ENCODE data around the gene AVL9.
"Not testable (repeated sequence)": the region's sequence is repeated elsewhere in the genome, so short reads cannot be mapped to it uniquely, and the experiment has no call there.

Gene AVL9

GRCh38 chr7:32574626-32575025, 79.3 kb downstream of the AVL9 start:
- no peak for TF ChIP-seq POLR2A (IDR thresholded peaks at IDR 0.05; ENCODE audit: low read depth, low read length)
- FAIRE-seq = no peak
- DNase-seq (ENCODE audit: insufficient read length, low spot score) = no peak

GRCh38 chr7:32577421-32577820, 82.1 kb downstream of the AVL9 start:
- TF ChIP-seq POLR2A (IDR thresholded peaks at IDR 0.05; ENCODE audit: low read depth, low read length) = no peak
- no peak for FAIRE-seq
- DNase-seq (ENCODE audit: insufficient read length, low spot score) = no peak

DNA sequence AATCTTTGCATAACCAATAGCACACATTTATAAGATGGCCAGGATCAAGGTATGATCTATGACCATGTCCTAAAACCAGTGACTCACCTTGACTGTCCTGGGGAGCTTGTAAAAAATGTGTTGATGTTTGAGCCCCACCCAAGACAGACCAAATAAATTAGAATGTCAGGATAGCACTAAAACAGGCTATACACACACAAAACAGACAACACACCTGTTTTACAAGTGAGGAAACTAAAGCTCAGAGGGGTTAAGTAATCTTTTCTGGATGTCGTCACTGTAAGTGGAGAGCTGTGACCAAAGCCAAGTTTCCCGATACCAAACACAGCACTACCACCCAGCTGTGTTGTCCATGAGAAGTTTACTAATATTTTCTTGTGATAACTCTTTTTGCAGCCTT, 84.5 kb downstream of the AVL9 start:
- FAIRE-seq (peak; percentile 15), DNase-seq (ENCODE audit: insufficient read length, low spot score) (no peak)
- TF ChIP-seq POLR2A (IDR thresholded peaks at IDR 0.05; ENCODE audit: low read depth, low read length) = no peak

DNA sequence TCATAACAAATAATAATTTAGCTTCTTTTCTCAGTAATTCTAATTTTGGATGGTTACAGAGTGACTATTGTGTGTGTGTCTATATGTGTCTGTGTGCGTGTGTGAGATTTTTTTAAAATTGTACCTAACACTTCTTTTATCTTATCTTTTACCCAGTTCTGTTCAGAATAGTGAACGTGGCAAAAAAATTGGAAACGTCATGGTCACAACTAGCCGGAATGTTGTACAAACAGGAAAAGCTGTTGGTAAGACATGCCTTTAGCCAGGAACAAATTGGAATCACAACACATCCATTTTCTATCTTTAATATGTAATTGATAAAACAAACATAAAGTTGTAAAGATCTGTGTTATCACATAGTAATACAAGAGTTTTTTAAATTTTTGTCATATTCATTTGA, 85.4 kb downstream of the AVL9 start:
- FAIRE-seq (no peak), DNase-seq (ENCODE audit: insufficient read length, low spot score) (no peak)
- no peak for TF ChIP-seq POLR2A (IDR thresholded peaks at IDR 0.05; ENCODE audit: low read depth, low read length)

DNA sequence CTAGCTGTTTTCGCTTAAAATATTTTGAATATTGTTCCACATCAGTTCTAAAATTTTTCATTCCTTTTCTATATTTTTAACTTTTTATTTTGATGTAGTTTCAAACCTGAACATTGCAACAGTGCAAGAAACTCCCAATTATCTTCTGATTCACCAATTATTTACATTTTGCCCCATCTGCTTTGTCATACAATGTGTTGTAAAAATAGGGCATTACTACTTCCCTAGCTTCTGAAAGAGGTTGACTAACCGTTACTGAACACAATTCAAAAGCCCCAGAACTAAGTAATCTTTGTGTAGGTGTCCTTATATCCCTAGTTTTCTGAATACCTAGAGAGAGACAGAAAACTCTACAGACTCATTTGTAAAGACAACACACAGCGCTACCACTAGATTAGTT, 86.7 kb downstream of the AVL9 start:
- FAIRE-seq (no peak), DNase-seq (ENCODE audit: insufficient read length, low spot score) (no peak)
- TF ChIP-seq POLR2A (IDR thresholded peaks at IDR 0.05; ENCODE audit: low read depth, low read length) = no peak

DNA sequence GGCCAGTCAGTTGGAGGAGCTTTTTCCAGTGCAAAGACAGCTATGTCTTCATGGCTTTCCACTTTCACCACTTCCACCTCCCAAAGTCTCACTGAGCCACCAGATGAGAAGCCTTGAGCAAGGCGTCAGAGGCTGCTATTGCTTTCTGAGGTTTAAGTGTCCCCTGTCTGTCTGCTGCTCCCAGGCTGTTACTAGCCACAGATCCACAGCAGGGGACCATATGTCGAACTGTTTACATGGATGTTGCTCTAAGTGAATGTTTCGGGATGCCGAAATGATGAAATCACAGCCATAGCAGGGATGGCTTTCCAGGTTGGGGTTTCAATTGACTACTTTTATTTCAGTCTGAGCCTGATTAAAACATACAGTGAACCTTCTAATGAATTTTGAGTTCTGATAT, 88.5 kb downstream of the AVL9 start:
- DNase-seq (ENCODE audit: insufficient read length, low spot score) (no peak), FAIRE-seq (no peak)
- no peak for TF ChIP-seq POLR2A (IDR thresholded peaks at IDR 0.05; ENCODE audit: low read depth, low read length)

- peak; percentile 67 for DNase-seq (ENCODE audit: insufficient read length, low spot score)
- peak; percentile 91 for FAIRE-seq
- no peak for TF ChIP-seq POLR2A (IDR thresholded peaks at IDR 0.05; ENCODE audit: low read depth, low read length)
These were observed 91.3 kb downstream of the AVL9 start for GRCh38 chr7:32586291-32587221.

DNA sequence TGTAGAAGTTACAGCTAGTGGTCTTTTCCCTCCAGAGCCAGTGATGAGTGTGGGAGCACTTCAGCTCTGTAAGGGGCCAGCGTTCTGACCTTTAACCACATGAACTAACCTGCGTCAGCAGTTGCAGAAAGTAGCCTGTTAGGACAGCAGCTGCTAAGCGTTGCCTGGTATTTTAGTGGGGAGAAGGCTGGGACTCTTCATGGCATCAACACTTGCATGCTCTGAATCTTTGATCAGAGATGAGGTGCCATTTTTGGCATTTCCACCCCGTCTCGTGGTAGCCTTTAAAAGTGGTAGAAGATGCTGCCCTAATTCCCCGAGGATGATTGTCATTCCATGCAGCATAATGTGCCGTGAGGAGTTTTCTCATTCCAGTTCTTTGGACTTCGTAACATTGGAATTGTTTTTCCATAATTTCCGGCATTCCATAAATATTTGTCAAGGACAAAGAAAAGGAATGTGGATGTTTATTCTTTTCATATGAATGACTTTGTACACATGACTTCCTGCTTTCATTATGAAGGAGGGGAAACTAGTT, 92.2 kb downstream of the AVL9 start:
- peak; percentile 27 for DNase-seq (ENCODE audit: insufficient read length, low spot score)

GRCh38 chr7:32588657-32589056, 93.4 kb downstream of the AVL9 start:
- DNase-seq (ENCODE audit: insufficient read length, low spot score) (peak; percentile 69), FAIRE-seq (peak; percentile 58)
- no peak for TF ChIP-seq POLR2A (IDR thresholded peaks at IDR 0.05; ENCODE audit: low read depth, low read length)

More for the DNA sequence above, 92.2 kb downstream of the AVL9 start:
- peak; percentile 45 for FAIRE-seq
- no peak for TF ChIP-seq POLR2A (IDR thresholded peaks at IDR 0.05; ENCODE audit: low read depth, low read length)

DNA sequence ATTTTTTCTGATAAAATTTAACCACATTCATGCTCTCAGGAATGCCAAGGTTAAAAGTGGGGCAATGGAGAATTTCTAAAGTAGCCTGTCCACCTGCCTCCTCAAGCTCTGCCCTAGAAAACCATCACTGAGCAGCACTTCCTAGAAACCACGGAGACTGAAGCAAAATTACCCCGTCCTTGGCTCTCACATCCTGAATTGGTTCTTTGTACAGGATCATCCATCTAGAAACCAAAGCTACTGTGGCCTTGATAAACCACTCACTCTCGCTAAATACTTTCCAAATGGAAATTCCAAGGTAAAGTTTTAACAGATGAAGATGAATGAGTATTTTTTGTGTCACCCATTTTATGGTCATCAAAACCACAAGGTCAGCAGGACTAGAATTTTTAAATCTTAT, 96.6 kb downstream of the AVL9 start:
- FAIRE-seq = no peak
- no peak for TF ChIP-seq POLR2A (IDR thresholded peaks at IDR 0.05; ENCODE audit: low read depth, low read length)
- DNase-seq (ENCODE audit: insufficient read length, low spot score) = no peak

DNA sequence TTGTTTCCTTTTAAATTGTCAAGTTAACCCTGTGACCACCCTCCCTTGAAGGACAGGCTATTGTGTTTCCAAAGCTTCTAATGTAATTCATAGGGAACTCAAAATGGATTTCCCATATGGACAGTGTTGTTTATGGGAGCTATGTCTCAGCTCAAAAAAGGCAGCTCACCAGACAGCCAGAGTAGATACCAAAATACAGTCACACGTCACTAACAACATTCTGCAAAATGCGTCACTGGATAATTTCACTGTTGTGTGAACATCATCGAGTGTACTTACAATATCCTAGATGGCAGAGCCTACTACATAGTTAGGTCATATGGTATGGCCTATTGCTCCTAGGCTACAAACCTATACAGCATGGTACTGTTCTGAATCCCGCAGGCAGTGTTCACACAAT, 97.4 kb downstream of the AVL9 start:
- DNase-seq (ENCODE audit: insufficient read length, low spot score) = no peak
- no peak for FAIRE-seq
- no peak for TF ChIP-seq POLR2A (IDR thresholded peaks at IDR 0.05; ENCODE audit: low read depth, low read length)

DNA sequence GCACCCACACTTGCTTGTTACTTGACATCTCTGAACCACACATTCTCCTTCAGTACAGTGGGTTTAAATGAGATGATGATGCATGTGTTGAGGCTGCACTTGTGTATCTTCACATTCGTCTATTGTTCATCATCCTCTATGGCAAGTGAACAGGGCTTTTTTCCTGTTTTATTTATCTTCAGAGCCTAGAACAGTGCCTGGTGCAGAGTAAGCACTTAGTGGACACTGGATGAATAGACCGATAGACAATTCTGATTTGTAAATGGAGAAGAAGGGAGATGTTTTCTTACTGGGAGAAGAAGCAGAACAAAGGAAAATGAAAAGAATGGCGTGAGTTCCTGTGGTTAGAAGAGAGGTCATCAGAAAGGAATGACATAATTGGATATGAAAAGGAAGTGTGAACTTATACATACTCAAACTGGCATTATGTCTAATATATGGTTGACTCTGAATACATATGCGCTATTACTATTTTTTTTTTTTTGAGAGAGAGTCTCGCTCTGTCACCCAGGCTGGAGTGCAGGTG, 99.7 kb downstream of the AVL9 start:
- FAIRE-seq = no peak
- no peak for TF ChIP-seq POLR2A (IDR thresholded peaks at IDR 0.05; ENCODE audit: low read depth, low read length)
- no peak for DNase-seq (ENCODE audit: insufficient read length, low spot score)

DNA sequence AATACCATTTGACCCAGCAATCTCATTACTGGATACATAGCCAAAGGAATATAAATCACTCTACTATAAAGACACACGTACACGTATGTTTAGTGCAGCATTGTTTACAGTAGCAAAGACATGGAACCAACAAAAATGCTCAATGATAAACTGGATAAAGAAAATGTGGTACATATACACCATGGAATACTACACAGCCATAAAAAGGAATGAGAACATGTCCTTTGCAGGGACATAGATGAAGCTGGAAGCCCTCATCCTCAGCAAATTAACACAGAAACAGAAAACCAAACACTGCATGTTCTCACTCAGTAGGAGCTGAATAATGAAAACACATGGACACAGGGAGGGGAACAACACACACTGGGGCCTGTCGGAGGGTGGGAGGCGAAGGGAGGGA, 105.9 kb downstream of the AVL9 start:
- not testable (repeated sequence) for FAIRE-seq; DNase-seq (ENCODE audit: insufficient read length, low spot score)

DNA sequence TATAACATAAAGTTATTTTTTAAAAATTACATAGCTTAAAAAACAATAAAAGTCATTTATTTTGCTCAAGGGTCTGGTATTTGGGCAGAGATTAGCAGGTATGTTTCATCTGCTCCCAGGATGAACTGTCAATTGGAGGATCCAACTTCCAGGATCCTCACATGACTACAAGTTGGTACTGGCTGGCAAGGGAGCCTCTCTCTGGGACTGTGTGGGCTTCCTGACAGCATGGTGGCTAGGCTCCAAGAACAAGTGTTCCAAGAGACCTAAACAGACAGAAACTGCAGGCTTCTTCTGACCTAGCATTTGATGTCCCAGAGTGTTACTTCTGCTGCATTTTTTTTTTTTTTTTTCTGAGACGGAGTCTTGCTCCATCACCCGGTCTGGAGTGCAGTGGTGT, 107.2 kb downstream of the AVL9 start:
- TF ChIP-seq POLR2A (IDR thresholded peaks at IDR 0.05; ENCODE audit: low read depth, low read length) = no peak
- no peak for FAIRE-seq
- DNase-seq (ENCODE audit: insufficient read length, low spot score) = no peak

- not testable (repeated sequence) for DNase-seq (ENCODE audit: insufficient read length, low spot score); FAIRE-seq
These were observed 108.2 kb downstream of the AVL9 start for GRCh38 chr7:32603492-32603891.

GRCh38 chr7:32604047-32604446, 108.8 kb downstream of the AVL9 start:
- FAIRE-seq; DNase-seq (ENCODE audit: insufficient read length, low spot score): not testable (repeated sequence)
